HG02885 (cell line): Measurements from ENCODE around the gene DRD3.

ENCODE experiments used
- ATAC-seq: cut with Tn5 transposase; IDR thresholded peaks from one replicate; pipeline ENCODE4 v1.9.1; 2021; ENCODE audit warnings: mild to moderate bottlenecking; ENCODE audit not compliant: unreplicated experiment, poor library complexity

The DRD3 gene

DNA sequence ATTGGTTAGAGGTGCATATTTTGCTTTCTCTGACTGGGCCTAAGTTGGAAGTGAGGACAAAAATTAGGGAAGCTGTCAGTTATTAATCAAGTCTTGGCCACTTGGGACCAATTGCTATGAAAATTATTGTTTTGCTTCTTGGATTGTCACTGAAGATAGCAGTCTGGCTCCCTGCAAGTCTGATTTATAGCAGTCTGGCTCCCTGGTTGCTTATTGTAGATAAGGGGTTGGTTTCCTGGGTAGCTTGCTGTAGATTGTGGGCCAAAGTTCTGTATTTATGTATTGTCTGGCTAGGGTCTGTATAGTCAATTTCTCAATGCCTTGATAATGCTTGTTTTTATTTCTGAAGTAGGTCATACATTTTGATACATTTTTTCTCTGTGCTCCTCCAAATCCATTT is 13.3 kb upstream of the DRD3 start:
- no peak for ATAC-seq

GRCh38 chr3:114186501-114186900 is 7.6 kb upstream of the DRD3 start:
- ATAC-seq = no peak

- ATAC-seq = no peak
Observed at GRCh38 chr3:114179575-114179974, 723 bp upstream of the DRD3 start.

GRCh38 chr3:114176890-114177289 is 2.0 kb downstream of the DRD3 start:
- no peak for ATAC-seq

GRCh38 chr3:114176487-114176886 is 2.4 kb downstream of the DRD3 start:
- no peak for ATAC-seq

DNA sequence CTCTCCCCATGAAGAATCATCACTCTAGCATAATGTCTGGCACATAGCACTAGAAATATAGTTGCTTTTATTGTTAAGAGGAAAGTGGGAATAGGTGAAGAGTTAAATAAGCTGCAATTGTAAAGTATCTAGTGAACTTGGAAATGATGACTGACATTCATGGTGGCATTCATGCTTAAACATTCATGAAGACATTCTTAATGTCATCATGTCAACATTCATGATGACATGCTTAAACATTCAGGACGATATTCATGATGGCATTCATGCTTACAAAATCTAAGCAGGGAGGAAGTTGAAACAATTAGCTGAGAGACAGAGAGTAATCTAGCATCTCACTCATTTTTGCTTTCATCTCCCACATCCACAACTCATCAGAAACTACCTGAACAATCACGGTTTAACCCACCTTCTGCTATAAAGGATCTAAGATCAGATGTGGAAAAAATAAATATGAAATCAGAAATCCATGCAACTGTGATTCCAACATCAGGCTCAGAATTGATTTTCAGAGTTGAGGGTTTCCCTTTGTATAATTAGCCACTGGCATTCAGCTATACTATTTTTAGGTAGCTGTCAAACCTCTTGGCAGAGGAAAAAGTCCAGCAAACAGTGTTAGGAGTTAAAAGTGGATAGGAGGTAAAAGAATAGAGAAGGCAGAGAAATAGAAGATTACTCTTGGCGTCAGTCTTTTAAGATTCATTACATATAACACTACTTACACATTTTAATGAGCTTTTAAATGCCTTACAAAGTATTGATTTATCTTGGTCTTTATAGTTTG is 3.5 kb downstream of the DRD3 start:
- no peak for ATAC-seq

DNA sequence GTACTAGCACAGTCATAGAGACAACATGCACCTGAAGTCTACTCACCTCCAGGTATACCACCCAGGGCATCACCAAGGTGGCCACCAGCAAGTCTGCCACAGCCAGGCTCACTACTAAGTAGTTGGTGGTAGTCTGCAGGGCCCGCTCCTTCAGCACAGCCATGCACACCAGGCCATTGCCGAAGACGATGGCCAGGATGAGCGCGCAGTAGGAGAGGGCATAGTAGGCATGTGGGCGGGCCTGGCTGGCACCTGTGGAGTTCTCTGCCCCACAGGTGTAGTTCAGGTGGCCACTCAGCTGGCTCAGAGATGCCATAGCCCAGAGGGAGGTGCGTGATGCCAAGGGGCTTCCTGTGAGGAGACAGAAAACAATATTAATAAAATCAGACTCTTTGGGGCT is 7.2 kb downstream of the DRD3 start:
- ATAC-seq = no peak

DNA sequence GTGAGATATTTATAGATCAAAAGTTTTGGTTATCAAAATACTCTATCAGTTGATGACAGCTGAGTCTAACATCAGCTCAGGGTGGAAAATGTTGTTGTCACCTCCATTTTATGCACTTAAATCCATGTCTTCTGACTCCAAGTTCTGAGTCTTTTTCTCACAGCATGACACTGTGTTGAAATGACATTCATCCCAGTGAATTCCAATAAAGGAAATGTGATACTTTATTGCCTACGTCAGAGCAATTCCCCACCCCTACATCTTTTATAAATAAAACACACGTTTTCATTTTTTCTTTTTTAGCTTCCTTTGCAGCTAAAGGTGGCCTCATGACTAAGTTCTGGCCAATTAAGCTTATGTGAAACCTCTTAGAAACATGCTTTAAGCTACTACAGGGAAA is 10.7 kb downstream of the DRD3 start:
- no peak for ATAC-seq

- no peak for ATAC-seq
Observed at GRCh38 chr3:114157321-114157720, 21.5 kb downstream of the DRD3 start.

GRCh38 chr3:114155370-114155821 is 23.5 kb downstream of the DRD3 start:
- ATAC-seq = no peak

- ATAC-seq = no peak
Observed at GRCh38 chr3:114154321-114154821, 24.5 kb downstream of the DRD3 start.

DNA sequence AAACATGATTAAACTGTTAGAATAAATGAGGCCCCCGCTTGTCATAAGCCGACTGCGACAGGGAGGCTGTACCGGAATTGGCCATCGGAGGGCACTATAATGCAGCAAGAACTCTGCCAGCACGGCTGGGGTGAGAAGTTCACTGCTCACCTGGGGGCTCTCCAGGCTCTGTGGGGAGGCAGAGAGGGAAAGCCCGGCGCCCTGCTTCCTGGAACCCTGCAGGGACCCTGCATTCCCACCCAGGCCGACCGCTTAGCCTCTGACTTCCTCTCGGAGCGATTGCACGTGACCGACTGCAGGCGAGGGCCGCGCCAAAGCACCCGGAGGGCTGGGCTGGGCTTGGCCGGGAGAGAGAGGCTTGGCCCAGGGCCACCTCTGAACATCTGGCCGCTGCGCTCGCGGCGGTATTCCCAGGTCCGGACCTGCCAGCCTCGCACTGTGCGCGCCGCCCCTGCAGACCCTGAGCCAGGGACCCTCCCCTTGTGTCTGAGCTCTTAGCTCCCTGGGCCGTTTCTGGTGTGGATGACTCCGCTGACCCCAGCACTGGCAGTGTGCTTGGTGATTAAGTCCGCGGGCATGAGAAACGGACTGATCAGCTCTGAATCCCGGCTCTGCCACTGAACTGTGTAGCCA is 26.2 kb downstream of the DRD3 start:
- ATAC-seq = peak; percentile 90

DNA sequence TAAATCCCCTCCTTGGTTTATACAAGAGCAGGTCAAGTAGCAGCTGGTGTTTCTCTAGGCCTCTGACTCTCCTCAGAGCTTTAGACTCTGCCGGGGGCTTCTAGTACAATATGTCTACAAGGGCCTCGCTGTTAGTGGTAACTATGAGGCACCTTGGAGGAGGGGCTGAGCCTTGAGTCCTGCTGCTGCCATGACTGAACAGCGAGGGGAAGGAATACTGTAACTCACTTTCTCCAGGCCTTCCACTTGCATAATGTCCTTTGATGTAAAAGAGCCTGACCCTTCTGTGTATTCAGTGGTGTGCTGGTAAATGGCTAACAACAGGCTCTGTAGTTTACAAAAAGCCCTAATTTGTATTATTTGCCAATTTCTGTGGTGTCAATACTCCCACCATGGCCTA is 27.8 kb downstream of the DRD3 start:
- no peak for ATAC-seq

DNA sequence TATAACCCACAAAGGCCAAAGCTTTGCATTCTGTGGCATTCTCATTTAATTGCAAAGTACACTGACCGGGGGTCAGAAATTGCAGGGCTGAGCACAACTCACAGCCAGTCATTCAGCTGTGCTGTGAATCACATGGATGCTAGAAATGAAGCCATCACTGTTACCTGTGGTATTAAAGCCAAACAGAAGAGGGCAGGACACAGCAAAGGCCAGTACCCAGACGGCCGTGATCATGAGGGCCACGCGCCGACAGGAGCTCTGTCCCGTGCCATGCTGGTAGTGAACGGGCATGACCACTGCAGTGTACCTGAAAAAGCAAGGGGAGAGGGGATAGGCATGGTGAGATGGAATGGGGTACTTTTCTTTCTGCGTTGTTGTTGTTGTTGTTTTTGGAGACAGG is 31.6 kb downstream of the DRD3 start:
- ATAC-seq = no peak

DNA sequence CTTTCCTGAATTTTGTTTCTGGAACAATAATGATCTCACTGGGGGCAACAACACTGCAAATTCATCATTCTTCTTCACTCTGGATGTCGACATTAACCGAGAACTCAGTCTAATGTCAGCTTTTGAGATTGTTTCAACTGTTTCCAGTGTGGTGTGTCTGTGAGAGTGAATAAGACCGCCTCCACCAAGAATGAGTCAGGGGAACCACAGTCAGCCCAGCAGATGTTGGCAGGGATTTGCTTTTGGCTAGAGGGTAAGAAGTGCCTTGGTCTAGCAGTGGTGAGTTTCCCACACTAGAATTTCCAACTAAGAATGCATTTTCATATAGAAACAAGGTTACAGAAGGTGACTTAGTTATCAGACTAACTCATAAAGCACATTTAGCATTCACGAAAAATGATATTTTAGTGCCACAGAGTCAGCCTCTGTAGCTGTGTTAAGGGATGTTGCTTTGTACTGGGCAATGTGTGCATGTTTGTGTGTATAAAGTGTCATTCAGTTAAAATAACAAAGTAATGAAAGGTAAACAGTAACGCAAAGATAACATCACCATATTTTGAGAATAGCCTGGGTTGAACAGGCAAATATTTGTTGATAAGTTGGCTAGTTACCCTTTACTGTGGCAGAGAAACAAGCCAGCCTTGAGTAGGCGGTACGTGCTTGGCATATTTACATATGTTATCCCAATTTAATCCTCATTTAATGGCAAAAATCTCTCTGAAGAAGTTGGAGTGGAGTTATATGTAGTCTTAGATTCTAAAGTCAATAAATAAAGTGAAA is 33.8 kb downstream of the DRD3 start:
- ATAC-seq = peak; percentile 93

DNA sequence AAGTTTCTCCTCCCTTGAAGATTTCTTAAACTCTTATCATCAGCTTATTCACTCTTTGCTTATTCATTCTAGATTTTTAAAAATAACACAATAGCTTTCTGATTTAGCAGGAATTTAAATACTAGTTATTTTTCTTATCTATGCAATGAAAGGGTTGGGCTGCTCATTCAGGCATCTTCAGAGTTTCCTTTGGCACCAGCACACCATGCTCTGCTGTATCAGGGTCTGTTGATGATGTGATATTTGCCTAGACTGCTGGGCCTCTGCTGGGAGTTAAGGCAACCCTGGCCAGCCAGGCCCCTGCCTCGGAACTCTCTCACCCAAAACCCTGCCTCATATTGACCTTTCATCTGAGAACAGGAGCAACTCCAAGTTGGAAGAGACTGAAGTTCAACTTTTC is 35.0 kb downstream of the DRD3 start:
- no peak for ATAC-seq

DNA sequence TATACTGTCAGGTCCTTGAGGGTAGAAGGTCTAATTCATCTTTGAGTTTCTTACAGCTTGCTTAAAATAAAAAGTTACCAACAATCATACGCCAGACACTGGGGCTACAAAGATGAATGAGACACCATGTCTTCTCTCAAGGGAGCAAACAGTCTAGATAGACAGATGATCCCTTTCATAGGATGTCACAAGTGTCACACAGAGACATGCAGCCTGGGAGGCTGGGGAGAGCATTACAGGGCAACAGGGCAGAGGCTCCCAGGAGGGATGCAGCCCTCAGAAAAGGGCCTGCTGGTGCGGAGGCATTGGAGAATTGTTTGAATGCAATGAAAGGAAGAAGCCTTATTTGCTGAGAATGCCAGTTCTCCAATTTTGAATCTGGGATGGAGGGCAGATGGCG is 39.0 kb downstream of the DRD3 start:
- no peak for ATAC-seq

DNA sequence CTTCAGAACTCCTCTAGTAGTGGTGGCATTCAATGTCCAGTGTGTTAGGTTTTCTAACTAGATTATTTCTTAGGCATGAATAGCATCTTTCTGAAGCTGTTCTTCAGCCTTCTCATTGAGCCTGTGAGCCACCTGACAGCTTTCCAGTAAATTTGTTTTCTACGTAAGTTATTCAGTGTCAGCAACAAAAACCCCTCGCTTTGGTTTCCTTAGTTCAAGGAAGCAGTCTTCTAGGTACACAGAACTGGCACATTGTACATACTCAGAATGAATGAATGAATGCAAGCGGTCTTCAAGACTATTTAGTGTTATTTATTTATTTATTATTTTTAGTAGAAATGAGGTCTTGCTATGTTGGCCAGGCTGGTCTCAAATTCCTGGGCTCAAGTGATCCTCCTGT is 44.9 kb downstream of the DRD3 start:
- ATAC-seq = no peak

DNA sequence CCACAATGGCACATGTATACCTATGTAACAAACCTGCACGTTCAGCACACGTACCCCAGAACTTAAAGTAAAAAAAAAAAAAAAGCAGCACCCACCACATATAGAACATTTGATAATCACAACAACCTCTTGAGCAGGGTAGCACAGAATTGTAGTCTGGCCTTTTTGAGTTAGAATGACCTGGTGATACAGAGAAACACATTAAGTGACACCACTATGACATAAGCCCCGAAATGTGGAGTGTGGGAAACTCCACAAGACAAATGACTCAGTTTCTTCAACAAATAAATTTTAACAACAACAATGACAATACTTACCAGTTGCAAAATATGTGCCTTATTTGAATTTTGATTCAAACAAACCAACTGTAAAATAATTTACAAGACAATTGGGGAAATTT is 46.4 kb downstream of the DRD3 start:
- ATAC-seq = no peak

DNA sequence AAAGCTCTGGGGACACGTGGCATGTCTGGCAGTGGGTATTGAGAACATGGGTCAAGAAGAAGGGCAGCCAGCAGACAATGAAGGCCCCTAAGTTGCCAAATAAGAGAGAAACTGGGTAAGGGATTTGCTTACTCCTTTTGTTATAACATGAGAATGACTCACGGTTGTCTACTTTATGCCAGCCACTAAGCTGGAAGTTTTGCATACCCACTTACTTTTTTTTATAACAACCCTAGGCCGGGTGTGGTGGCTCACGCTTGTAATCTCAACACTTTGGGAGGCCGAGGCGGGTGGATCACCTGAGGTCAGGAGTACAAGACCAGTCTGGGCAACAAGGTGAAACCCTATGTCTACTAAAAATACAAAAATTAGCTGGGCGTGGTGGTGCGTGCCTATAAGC is 50.0 kb downstream of the DRD3 start:
- no peak for ATAC-seq

- ATAC-seq = no peak
Observed at GRCh38 chr3:114128231-114128630, 50.6 kb downstream of the DRD3 start.
